H9 (cell line): ENCODE measurements around the gene CATSPERB. TPM values are rescaled to one million over a fixed set of nuclear protein-coding genes. Genes with fewer than 3 reads are reported as not detected.

Experiments used
- DNase-seq: peaks from one replicate; pipeline ENCODE4 v3.0.0-alpha.2; 2017
- H2AFZ ChIP-seq: one replicate; pipeline ENCODE4 v1.6.1; 2013; ENCODE audit warnings: mild to moderate bottlenecking, low read length, control low read depth, moderate library complexity
- H2AK5ac ChIP-seq: 2 replicates; pipeline ENCODE4 v1.6.1; 2013; ENCODE audit warnings: low read length, control low read depth, mixed read lengths; ENCODE audit not compliant: insufficient read length
- H2BK120ac ChIP-seq: one replicate; pipeline ENCODE4 v1.6.1; 2013; ENCODE audit warnings: low read depth, mild to moderate bottlenecking, low read length, control low read depth, inconsistent platforms; ENCODE audit not compliant: poor library complexity, severe bottlenecking
- H2BK12ac ChIP-seq: 2 replicates; pipeline ENCODE4 v1.6.1; 2013; ENCODE audit warnings: low read length, control low read depth, mixed read lengths, low read depth; ENCODE audit not compliant: insufficient read length
- H2BK15ac ChIP-seq: 2 replicates; pipeline ENCODE4 v1.6.1; 2013; ENCODE audit warnings: low read depth, low read length, control low read depth
- H2BK20ac ChIP-seq: one replicate; pipeline ENCODE4 v1.6.1; 2013; ENCODE audit warnings: low read depth, mild to moderate bottlenecking, low read length, control low read depth, inconsistent platforms; ENCODE audit not compliant: poor library complexity, severe bottlenecking
- H2BK5ac ChIP-seq: 2 replicates; pipeline ENCODE4 v1.6.1; 2013; ENCODE audit warnings: low read length, control low read depth, mixed read lengths; ENCODE audit not compliant: insufficient read length
- H3K14ac ChIP-seq: 2 replicates; pipeline ENCODE4 v1.6.1; 2013; ENCODE audit warnings: low read length, control low read depth; ENCODE audit not compliant: insufficient read depth
- H3K18ac ChIP-seq: 2 replicates; pipeline ENCODE4 v1.6.1; 2013; ENCODE audit warnings: low read depth, mild to moderate bottlenecking, mixed read lengths, low read length, control low read depth; ENCODE audit not compliant: insufficient read length
- H3K23ac ChIP-seq: 2 replicates; pipeline ENCODE4 v1.6.1; 2013; ENCODE audit warnings: low read length, control low read depth, mixed read lengths, low read depth; ENCODE audit not compliant: insufficient read length
- H3K23me2 ChIP-seq: 2 replicates; pipeline ENCODE4 v1.6.1; 2013; ENCODE audit warnings: low read depth, mild to moderate bottlenecking, mixed read lengths, low read length, control low read depth; ENCODE audit not compliant: insufficient read length, poor library complexity, severe bottlenecking
- H3K27ac ChIP-seq: 2 replicates; pipeline ENCODE4 v1.5.1; 2013; ENCODE audit warnings: low read length, control low read depth, mixed read lengths, low read depth; ENCODE audit not compliant: insufficient read length
- H3K27me3 ChIP-seq: 2 replicates; pipeline ENCODE4 v1.6.1; 2013; ENCODE audit warnings: low read length, control low read depth, inconsistent platforms; ENCODE audit not compliant: insufficient read depth
- H3K4ac ChIP-seq: 2 replicates; pipeline ENCODE4 v1.6.1; 2013; ENCODE audit warnings: low read depth, mild to moderate bottlenecking, control low read depth, inconsistent platforms, low read length, moderate library complexity
- H3K4me1 ChIP-seq: 2 replicates; pipeline ENCODE4 v1.6.1; 2013; ENCODE audit warnings: low read length, control low read depth, inconsistent platforms; ENCODE audit not compliant: insufficient read depth
- H3K4me2 ChIP-seq: 2 replicates; pipeline ENCODE4 v1.6.1; 2013; ENCODE audit warnings: low read length, control low read depth, mixed read lengths; ENCODE audit not compliant: insufficient read length, insufficient read depth
- H3K56ac ChIP-seq: 2 replicates; pipeline ENCODE4 v1.6.1; 2013; ENCODE audit warnings: low read depth, mild to moderate bottlenecking, mixed read lengths, low read length, control low read depth; ENCODE audit not compliant: insufficient read length
- H3K79me1 ChIP-seq: 2 replicates; pipeline ENCODE4 v1.6.1; 2013; ENCODE audit warnings: low read depth, mild to moderate bottlenecking, moderate library complexity, low read length, control low read depth, inconsistent platforms; ENCODE audit not compliant: insufficient read depth, poor library complexity, severe bottlenecking
- H3K79me2 ChIP-seq: 2 replicates; pipeline ENCODE4 v1.6.1; 2013; ENCODE audit warnings: low read length, control low read depth, inconsistent platforms; ENCODE audit not compliant: insufficient read depth
- H3K9ac ChIP-seq: 2 replicates; pipeline ENCODE4 v1.6.1; 2013; ENCODE audit warnings: low read length, control low read depth, mixed read lengths; ENCODE audit not compliant: insufficient read length; ENCODE audit errors: extremely low read depth
- H3K9me3 ChIP-seq: one replicate; pipeline ENCODE4 v1.6.1; 2013; ENCODE audit warnings: low read depth, low read length, inconsistent platforms; ENCODE audit not compliant: control insufficient read depth
- H3T11ph ChIP-seq: one replicate; pipeline ENCODE4 v1.6.1; 2013; ENCODE audit warnings: mild to moderate bottlenecking, low read length, control low read depth, inconsistent platforms
- H4K20me1 ChIP-seq: one replicate; pipeline ENCODE4 v1.6.1; 2013; ENCODE audit not compliant: control insufficient read depth, insufficient read length, insufficient read depth
- H4K5ac ChIP-seq: 2 replicates; pipeline ENCODE4 v1.6.1; 2013; ENCODE audit warnings: low read depth, mild to moderate bottlenecking, mixed read lengths, low read length, control low read depth; ENCODE audit not compliant: insufficient read length
- H4K8ac ChIP-seq: replicated peaks from 2 replicates; pipeline ENCODE4 v1.6.1; 2013; ENCODE audit warnings: low read length, control low read depth, mixed read lengths, low read depth; ENCODE audit not compliant: insufficient read length
- H4K91ac ChIP-seq: 2 replicates; pipeline ENCODE4 v1.6.1; 2013; ENCODE audit warnings: low read depth, mild to moderate bottlenecking, moderate library complexity, mixed read lengths, low read length, control low read depth; ENCODE audit not compliant: insufficient read length
- H3K27ac Mint-ChIP-seq, 3 experiments: 2 replicates in 2 of 3; 3 replicates in 1 of 3; pipeline ENCODE4 v1.8.0; 2020 to 2021; ENCODE audit warnings: mixed read lengths in 3 of 3, mild to moderate bottlenecking in 1 of 3, moderate library complexity in 1 of 3
- H3K27me3 Mint-ChIP-seq: 2 replicates; pipeline ENCODE4 v1.8.0; 2021; ENCODE audit warnings: low read depth, mild to moderate bottlenecking, moderate library complexity, mixed read lengths
- H3K36me3 Mint-ChIP-seq, 3 experiments: 2 replicates in 2 of 3; 3 replicates in 1 of 3; pipeline ENCODE4 v1.8.0; 2020 to 2021; ENCODE audit warnings: low read depth in 3 of 3, mixed read lengths in 3 of 3; ENCODE audit not compliant: insufficient read depth in 1 of 3
- H3K4me1 Mint-ChIP-seq, 2 experiments: 2 replicates each; pipeline ENCODE4 v1.8.0; 2020; ENCODE audit warnings: mixed read lengths in 2 of 2
- H3K4me3 Mint-ChIP-seq, 2 experiments: 2 replicates in 1 of 2; 3 replicates in 1 of 2; pipeline ENCODE4 v1.8.0; 2020 to 2021; ENCODE audit warnings: mild to moderate bottlenecking in 2 of 2, mixed read lengths in 2 of 2, moderate library complexity in 1 of 2
- H3K9me3 Mint-ChIP-seq, 2 experiments: 2 replicates in 1 of 2; 3 replicates in 1 of 2; pipeline ENCODE4 v1.8.0; 2020; ENCODE audit warnings: mild to moderate bottlenecking in 2 of 2, mixed read lengths in 2 of 2, moderate library complexity in 1 of 2
- CTCF ChIP-seq: fragments of 200-600 bp; sonication (generic); conservative IDR thresholded peaks from 3 replicates; pipeline ENCODE4 v1.8.0; 2021; ENCODE audit warnings: antibody characterized with exemption, mild to moderate bottlenecking
- WGBS: extraction: QIAGEN DNeasy Blood & Tissue Kit; methylation state at CpG from one replicate; pipeline ENCODE4 v1.1.7; 2013; ENCODE audit warnings: missing lambda C conversion rate, low lambda C conversion rate, mixed read lengths; ENCODE audit not compliant: insufficient read length; ENCODE audit errors: extremely low coverage; 5-methylcytosine and 5-hydroxymethylcytosine counted together
- total RNA-seq: library from RNA; stranded (reverse); gene quantifications from 2 replicates; pipeline ENCODE4 v1.2.1, GENCODE V29; 2021

CATSPERB gene
- total RNA-seq, 1 experiment from 2014 or later = 0.48 TPM

GRCh38 chr14:91573894-91574837 lies 157.7 kb downstream of the CATSPERB start:
- no peak overlapping the region for H4K8ac ChIP-seq
- no peak overlapping the region for H3K4ac ChIP-seq
- peaks cover 26 to 34% of the 10 kb centered on the region in 2 experiments for H3K9me3 Mint-ChIP-seq
- H2BK120ac ChIP-seq = no peak overlapping the region
- H3K4me3 Mint-ChIP-seq = peak overlapping the region; percentile 57 to 87
- peaks cover 5% of the 10 kb centered on the region for H3K23me2 ChIP-seq
- H2BK5ac ChIP-seq = no peak overlapping the region
- H3K27ac ChIP-seq = no peak overlapping the region
- 0 out of 2 replicates have a peak, but pooled peaks cover 4% of the 10 kb centered on the region for H3K4me1 ChIP-seq
- peaks cover 16 to 18% of the 10 kb centered on the region in 2 experiments for H3K4me1 Mint-ChIP-seq
- no peak overlapping the region for H2AK5ac ChIP-seq
- H4K20me1 ChIP-seq = no peaks in the 10 kb centered on the region
- H3K9me3 ChIP-seq = peaks cover 7% of the 10 kb centered on the region
- H3K23ac ChIP-seq = no peak overlapping the region
- no peaks in the 10 kb centered on the region for H3K79me2 ChIP-seq
- no peak overlapping the region for H3K18ac ChIP-seq
- DNase-seq = peak; percentile 45
- no peak overlapping the region for H2AFZ ChIP-seq
- H3K27me3 Mint-ChIP-seq = peaks cover 90% of the 10 kb centered on the region
- H3K56ac ChIP-seq = no peak overlapping the region
- H3T11ph ChIP-seq = no peak overlapping the region
- H4K91ac ChIP-seq = no peak overlapping the region
- H3K79me1 ChIP-seq = no peaks in the 10 kb centered on the region
- WGBS = no CpG with 5 or more reads among the region's 59 CpGs
- no peak for TF ChIP-seq CTCF
- peak overlapping the region; percentile 88 for H3K4me2 ChIP-seq
- peaks cover 8 to 20% (median 8%) of the 10 kb centered on the region in 3 experiments for H3K36me3 Mint-ChIP-seq
- H4K5ac ChIP-seq = no peak overlapping the region
- no peak overlapping the region; the same call in 1 of the 2 replicates for H3K14ac ChIP-seq
- no peak overlapping the region for H2BK20ac ChIP-seq
- H2BK15ac ChIP-seq = no peak overlapping the region; the same call in 1 of the 2 replicates
- no peak overlapping the region for H3K9ac ChIP-seq
- peaks cover 21% of the 10 kb centered on the region; the same call in 1 of the 2 replicates for H3K27me3 ChIP-seq
- H3K27ac Mint-ChIP-seq = no peak overlapping the region
- no peak overlapping the region for H2BK12ac ChIP-seq
